GM21447 (cell line): Measurements from ENCODE around the gene MMAB.

ENCODE experiments used
- ATAC-seq: cut with Tn5 transposase; IDR thresholded peaks from one replicate; pipeline ENCODE4 v1.9.1; 2021; ENCODE audit not compliant: unreplicated experiment

MMAB gene

GRCh38 chr12:109560867-109561710, 12.2 kb downstream of the MMAB start:
- no peak for ATAC-seq

- no peak for ATAC-seq
These were observed 13.7 kb downstream of the MMAB start for GRCh38 chr12:109559601-109560000.

- ATAC-seq, result no peak
These were observed 14.2 kb downstream of the MMAB start for GRCh38 chr12:109559200-109559505.

- ATAC-seq, result no peak
These were observed 14.7 kb downstream of the MMAB start for GRCh38 chr12:109558374-109559199.

GRCh38 chr12:109557805-109558204, 15.5 kb downstream of the MMAB start:
- no peak for ATAC-seq

- ATAC-seq, result no peak
These were observed 16.1 kb downstream of the MMAB start for GRCh38 chr12:109557200-109557599.

- ATAC-seq, result no peak
These were observed 17.6 kb downstream of the MMAB start for GRCh38 chr12:109555431-109556315.

GRCh38 chr12:109554761-109555160, 18.5 kb downstream of the MMAB start:
- ATAC-seq, result no peak

GRCh38 chr12:109553906-109554500, 19.3 kb downstream of the MMAB start:
- no peak for ATAC-seq

GRCh38 chr12:109553483-109553882, 19.8 kb downstream of the MMAB start:
- ATAC-seq, result no peak

GRCh38 chr12:109552971-109553370, 20.3 kb downstream of the MMAB start:
- ATAC-seq, result no peak

- ATAC-seq, result no peak
These were observed 22.2 kb downstream of the MMAB start for GRCh38 chr12:109551108-109551507.

GRCh38 chr12:109550281-109550680, 23.0 kb downstream of the MMAB start:
- no peak for ATAC-seq

- ATAC-seq, result no peak
These were observed 23.6 kb downstream of the MMAB start for GRCh38 chr12:109549613-109550270.

- ATAC-seq, result no peak
These were observed 25.0 kb downstream of the MMAB start for GRCh38 chr12:109548258-109548657.

- no peak for ATAC-seq
These were observed 26.0 kb downstream of the MMAB start for GRCh38 chr12:109547286-109547685.

GRCh38 chr12:109545826-109546225, 27.5 kb downstream of the MMAB start:
- ATAC-seq, result no peak

GRCh38 chr12:109544955-109545531, 28.3 kb downstream of the MMAB start:
- no peak for ATAC-seq

GRCh38 chr12:109542876-109543275, 30.4 kb downstream of the MMAB start:
- no peak for ATAC-seq

GRCh38 chr12:109542014-109542413, 31.3 kb downstream of the MMAB start:
- no peak for ATAC-seq
